K562 (cell line): ENCODE measurements around the gene ARMH3. TPM values are rescaled to one million over a fixed set of nuclear protein-coding genes. Genes with fewer than 3 reads are reported as not detected.

Source experiments
- ATAC-seq: fragments of 200-7000 bp; cut with Tn5 transposase; 3 replicates; pipeline ENCODE4 v1.9.1; 2020; ENCODE audit warnings: moderate library complexity
- BruUV-seq: library from RNA; stranded (reverse); fragments of 400-500 nt; replicated peaks from 2 replicates; lab custom pipeline; 2021; lab: Mats Ljungman, UMichigan
- CTCF ChIA-PET: fragments of 300-600 bp; formaldehyde crosslinking; extraction: SDS; loops from one replicate; lab custom pipeline; 2021; ENCODE audit warnings: low intra/inter-chr PET ratio; lab: Yijun Ruan, JAX
- POLR2A ChIA-PET: fragments of 300-600, 350-650 bp; sonication (Branson Sonifier 250); formaldehyde crosslinking; extraction: SDS; loops from one replicate; lab custom pipeline; 2021; ENCODE audit warnings: antibody characterized with exemption, inconsistent platforms; lab: Yijun Ruan, JAX
- DNase-seq, 4 experiments: peaks; one replicate each; pipeline versions ENCODE4 v3.0.0 to v3.0.0-alpha.2; 2011 to 2018; ENCODE audit warnings: low spot score in 3 of 4, mixed read lengths in 3 of 4; ENCODE audit errors: extremely low read depth in 1 of 4
- FAIRE-seq: peaks from 2 replicates; lab custom pipeline; 2011; peaks lifted over from hg19 to GRCh38; lab: Jason Lieb, UNC
- H2AFZ ChIP-seq: 2 replicates; pipeline ENCODE4 v1.6.0; 2011; ENCODE audit warnings: low read depth, low read length, control low read depth, inconsistent platforms
- H3K27ac ChIP-seq: fragments of 200-600 bp; 3 replicates; pipeline ENCODE4 v1.8.0; 2011; ENCODE audit warnings: low read depth, mild to moderate bottlenecking, control low read depth, inconsistent platforms, low read length, moderate library complexity, mixed read lengths; ENCODE audit errors: extremely low read depth
- H3K27me3 ChIP-seq, 2 experiments: fragments of 300-600 bp in 1 of 2; 2 replicates in 1 of 2; 3 replicates in 1 of 2; pipeline versions ENCODE4 v1.6.0 to v1.8.0; 2011; ENCODE audit warnings: inconsistent platforms in 2 of 2, low read length in 2 of 2, mild to moderate bottlenecking in 1 of 2, mixed read lengths in 1 of 2, moderate library complexity in 1 of 2; ENCODE audit not compliant: control insufficient read depth in 2 of 2, insufficient read depth in 2 of 2
- H3K36me3 ChIP-seq: fragments of 300-600 bp; 3 replicates; pipeline ENCODE4 v1.8.0; 2011; ENCODE audit warnings: mild to moderate bottlenecking, low read length, inconsistent platforms; ENCODE audit not compliant: control insufficient read depth, insufficient read depth
- H3K4me1 ChIP-seq, 2 experiments: fragments of 200-600 bp in 1 of 2; replicated peaks in 1 of 2; 2 replicates in 1 of 2; 3 replicates in 1 of 2; pipeline versions ENCODE4 v1.5.1 to v1.8.0; 2011; ENCODE audit warnings: inconsistent platforms in 2 of 2, low read length in 2 of 2, mild to moderate bottlenecking in 1 of 2, mixed read lengths in 1 of 2, moderate library complexity in 1 of 2; ENCODE audit not compliant: control insufficient read depth in 2 of 2, insufficient read depth in 2 of 2
- H3K4me2 ChIP-seq: 2 replicates; pipeline ENCODE4 v1.6.1; 2011; ENCODE audit warnings: low read length, control low read depth, inconsistent platforms, mixed read lengths; ENCODE audit not compliant: insufficient read depth
- H3K4me3 ChIP-seq: fragments of 200-600 bp; sonication (generic), shearing (Covaris generic); 2 replicates; pipeline ENCODE4 v1.5.1; 2016; ENCODE audit warnings: control low read depth, inconsistent platforms
- H3K79me2 ChIP-seq: fragments of 200-600 bp; 3 replicates; pipeline ENCODE4 v1.8.0; 2011; ENCODE audit warnings: low read length, inconsistent platforms; ENCODE audit not compliant: control insufficient read depth, insufficient read depth
- H3K9ac ChIP-seq, 2 experiments: 2 replicates each; pipeline versions ENCODE4 v1.6.0 to v1.6.1; 2011; ENCODE audit warnings: low read depth in 2 of 2, low read length in 2 of 2, control low read depth in 1 of 2, inconsistent platforms in 1 of 2, mild to moderate bottlenecking in 1 of 2, mixed read lengths in 1 of 2; ENCODE audit not compliant: insufficient read depth in 1 of 2
- H3K9me1 ChIP-seq: one replicate; pipeline ENCODE4 v1.6.0; 2011; ENCODE audit warnings: inconsistent platforms, mild to moderate bottlenecking, low read length, moderate library complexity; ENCODE audit not compliant: control insufficient read depth, insufficient read depth
- H3K9me3 ChIP-seq: replicated peaks from 2 replicates; pipeline ENCODE4 v1.5.1; 2011; ENCODE audit warnings: low read depth, low read length, inconsistent platforms; ENCODE audit not compliant: control insufficient read depth, insufficient read depth
- H4K20me1 ChIP-seq: replicated peaks from 2 replicates; pipeline ENCODE4 v1.6.1; 2011; ENCODE audit warnings: low read length, inconsistent platforms, mixed read lengths; ENCODE audit not compliant: control insufficient read depth, insufficient read depth
- EP300 ChIP-seq: IDR thresholded peaks from 2 replicates; pipeline ENCODE4 v1.6.1; 2012; ENCODE audit warnings: low read length, improper control_type of control experiment
- HMG20B ChIP-seq: fragments of 250-450 bp; sonication (Bioruptor Pico); IDR thresholded peaks from 2 replicates; pipeline ENCODE4 v1.5.0; 2021; ENCODE audit warnings: mild to moderate bottlenecking
- JUNB ChIP-seq: fragments of 450-650 bp; formaldehyde crosslinking; conservative IDR thresholded peaks from 2 replicates; pipeline ENCODE4 v1.4.0; 2020; ENCODE audit warnings: mild to moderate bottlenecking
- MBD1 ChIP-seq: fragments of 250-450 bp; sonication (Bioruptor Pico); IDR thresholded peaks from 2 replicates; pipeline ENCODE4 v1.8.0; 2022; ENCODE audit warnings: inconsistent platforms
- TCF3 ChIP-seq: sonication (generic); formaldehyde crosslinking; IDR thresholded peaks from 2 replicates; pipeline ENCODE4 v1.4.0; 2020; ENCODE audit warnings: mild to moderate bottlenecking, missing genetic modification reagents
- ZC3H8 ChIP-seq: fragments of 450-650 bp; IDR thresholded peaks from 2 replicates; pipeline ENCODE4 v1.6.1; 2017
- ZNF316 ChIP-seq: fragments of 450-650 bp; IDR thresholded peaks from 2 replicates; pipeline ENCODE4 v1.6.1; 2016
- ZNF518B ChIP-seq: fragments of 250-450 bp; sonication (Bioruptor Pico); IDR thresholded peaks from 2 replicates; pipeline ENCODE4 v1.5.0; 2021; ENCODE audit warnings: mild to moderate bottlenecking, moderate library complexity
- WGBS: fragments of 100-300 bp; shearing (Covaris generic); methylation state at CpG from one replicate; pipeline ENCODE4 v1.1.6; 2016; ENCODE audit warnings: low coverage, mixed read lengths; ENCODE audit not compliant: insufficient coverage; ENCODE audit errors: missing lambda C conversion rate; 5-methylcytosine and 5-hydroxymethylcytosine counted together
- in situ Hi-C: fragments of 300-500 bp; cut with MboI; formaldehyde crosslinking; loops from 4 replicates; pipeline ENCODE4 v1.15.0; 2018; ENCODE audit warnings: inconsistent platforms, mixed read lengths
- intact Hi-C: fragments of 100-400 bp; cut with micrococcal nuclease; formaldehyde crosslinking; loops from 2 replicates; pipeline ENCODE4 v1.14.2; 2022
- polyA plus RNA-seq, 8 experiments: library from polyadenylated mRNA; depleted of rRNA in 4 of 8; stranded (reverse) in 5 of 8; unstranded in 3 of 8; fragments of >200 nt; fragmentation: Nextera tagmentation in 2 of 8; fragmentation: Illumina TruSeq in 1 of 8; extraction: Ambion mirVana in 2 of 8; extraction: Trizol in 1 of 8; gene quantifications; 2 replicates each; pipeline versions ENCODE4 v1.2.1 to v1.2.3, GENCODE V29; 2011 to 2014; ENCODE audit warnings: inconsistent platforms in 1 of 8, missing spikeins in 1 of 8
- total RNA-seq, 7 experiments: library from RNA; depleted of rRNA in 6 of 7; stranded (reverse); fragments of >200 nt in 6 of 7; fragmentation: Illumina TruSeq in 2 of 7; extraction: Trizol in 2 of 7; gene quantifications; 2 replicates each; pipeline versions ENCODE4 v1.2.1 to v1.2.3, GENCODE V29; 2011 to 2021; ENCODE audit warnings: low replicate concordance in 1 of 7

Gene ARMH3
- total and polyA plus RNA-seq, 9 of the 15 experiments (the other 6 are each of a cell fraction or from before 2014, with no cell fraction given), result 0.29 to 0.73 TPM; not detected in 7

GRCh38 chr10:101838416-101838970, 217.5 kb downstream of the ARMH3 start (continued):
- TF ChIP-seq ZNF518B (CRISPR knock-in tag) (no peak), TCF3 (CRISPR knock-in tag) (no peak), EP300 (no peak), JUNB (no peak), ZC3H8 (no peak)
- TF ChIP-seq, all 486 proteins: peak for 0

GRCh38 chr10:101837748-101838147, 218.2 kb downstream of the ARMH3 start:
- peaks cover 9 to 30% of the 10 kb centered on the region in 2 experiments; a peak in 4 of 5 replicates for H3K4me1 ChIP-seq
- no peak overlapping the region for H3K4me3 ChIP-seq
- H3K9ac ChIP-seq, result no peak overlapping the region
- H3K79me2 ChIP-seq, result no peaks in the 10 kb centered on the region
- H3K27me3 ChIP-seq, result no peaks in the 10 kb centered on the region
- no peaks in the 10 kb centered on the region for H3K9me3 ChIP-seq
- H3K4me2 ChIP-seq, result no peak overlapping the region
- no peak overlapping the region for H2AFZ ChIP-seq
- no peak for TF ChIP-seq MBD1 (CRISPR knock-in tag)
- no peak for TF ChIP-seq ZNF316
- TF ChIP-seq HMG20B (CRISPR knock-in tag), result no peak
- peak; percentile 0 to 1 (median 0) for DNase-seq
- H3K36me3 ChIP-seq, result peaks cover 4% of the 10 kb centered on the region; the same call in 1 of the 3 replicates
- in situ Hi-C loops, result loop anchor here (5.0 to 25.0 kb wide), 5 partner anchors 205 to 775 kb away; partner anchors contain the start of genes ACTR1A, CUEDC2 and SUFU
- ChIA-PET POLR2A (interaction anchor here (0.6 to 0.8 kb wide), 2 partner anchors 19 to 199 kb away, joined by 3 to 4 read pairs; no protein-coding TSS in a partner anchor), CTCF (interaction anchor here (0.6 kb wide), 1 partner anchor 669 kb away, joined by 4 read pairs; no protein-coding TSS in a partner anchor)
- H3K27ac ChIP-seq, result no peak overlapping the region
- H4K20me1 ChIP-seq, result 0 out of 2 replicates have a peak, but pooled peaks cover 5% of the 10 kb centered on the region
- ATAC-seq, result no peak
- no peak for FAIRE-seq
- BruUV-seq, result no TSS peak
- intact Hi-C loops, result loop anchor here (2.0 kb wide), 1 partner anchor 235 kb away; no protein-coding TSS in a partner anchor
- no peaks in the 10 kb centered on the region for H3K9me1 ChIP-seq
- 53% methylated on average over 2 of the region's 2 CpGs for WGBS
